Measurements from ENCODE around the gene DEPDC4.
"Not testable (repeated sequence)": the region's sequence is repeated elsewhere in the genome, so short reads cannot be mapped to it uniquely, and the experiment has no call there.

Gene DEPDC4

GRCh38 chr12:100266835-100267602 is at the start of gene DEPDC4, which contains the start of gene SCYL2:
Gene DEPDC4, minus strand, starts transcription at chr12:100267079. Its CDS starts 3 bp downstream, at chr12:100267076.
Gene SCYL2, plus strand, starts transcription at chr12:100267177. Its CDS starts 15,794 bp downstream, at chr12:100282971.
- H3K9me3 ChIP-seq = no peaks in the 10 kb centered on the region
- H3K36me3 ChIP-seq (replicated peaks) = no peaks in the 10 kb centered on the region
- peak; percentile 95 to 96 for DNase-seq (ENCODE audit: low spot score in 2 of 2)
- H3K4me3 ChIP-seq = peak within 1 kb of the TSS; percentile 73
- in situ Hi-C loops (cut with MboI; ENCODE audit: low sequenced_read_pairs) = no loop called here
- H3K27me3 ChIP-seq (ENCODE audit: low read depth) = no peaks in the 10 kb centered on the region
- peaks cover 32% of the 10 kb centered on the region for H3K4me1 ChIP-seq

DNA sequence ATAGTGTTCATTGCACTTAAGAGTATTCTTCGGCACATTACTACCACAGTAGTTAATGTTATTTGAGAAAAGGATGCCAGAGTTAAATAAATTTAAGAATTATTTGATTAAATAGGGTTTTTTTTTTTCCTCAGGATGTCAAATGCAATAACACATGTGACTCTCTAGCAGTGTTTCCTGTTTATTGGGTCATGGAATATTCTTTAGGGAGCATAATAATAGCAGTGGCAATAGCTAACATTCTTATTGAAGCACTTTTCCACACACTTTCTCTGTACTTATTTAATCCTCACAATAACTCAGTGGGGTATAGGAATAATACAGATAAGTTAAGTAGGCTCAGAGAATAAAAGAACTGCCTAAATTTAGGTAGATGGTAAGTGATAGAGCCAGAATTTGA is 44.4 kb upstream of the DEPDC4 start:
- H3K9me3 ChIP-seq = no peaks in the 10 kb centered on the region
- in situ Hi-C loops (cut with MboI; ENCODE audit: low sequenced_read_pairs) = no loop called here
- no peak for DNase-seq (ENCODE audit: low spot score in 2 of 2)
- H3K4me1 ChIP-seq = no peaks in the 10 kb centered on the region; the same call in 1 of the 2 replicates
- H3K27me3 ChIP-seq (ENCODE audit: low read depth) = no peaks in the 10 kb centered on the region
- H3K36me3 ChIP-seq (replicated peaks) = peaks cover 31% of the 10 kb centered on the region
- no peak overlapping the region for H3K4me3 ChIP-seq

GRCh38 chr12:100308138-100308537 is 41.3 kb upstream of the DEPDC4 start:
- H3K36me3 ChIP-seq (replicated peaks) = peaks cover 18% of the 10 kb centered on the region
- H3K4me1 ChIP-seq; DNase-seq (ENCODE audit: low spot score in 2 of 2); H3K27me3 ChIP-seq (ENCODE audit: low read depth); H3K9me3 ChIP-seq; in situ Hi-C loops (cut with MboI; ENCODE audit: low sequenced_read_pairs); H3K4me3 ChIP-seq: not testable (repeated sequence)

GRCh38 chr12:100304334-100304733 is 37.5 kb upstream of the DEPDC4 start:
- H3K4me1 ChIP-seq; DNase-seq (ENCODE audit: low spot score in 2 of 2); H3K27me3 ChIP-seq (ENCODE audit: low read depth); H3K36me3 ChIP-seq (replicated peaks); H3K9me3 ChIP-seq; in situ Hi-C loops (cut with MboI; ENCODE audit: low sequenced_read_pairs); H3K4me3 ChIP-seq: not testable (repeated sequence)

GRCh38 chr12:100303831-100304230 is 37.0 kb upstream of the DEPDC4 start:
- in situ Hi-C loops (cut with MboI; ENCODE audit: low sequenced_read_pairs) = no loop called here
- Histone ChIP-seq H3K36me3 (replicated peaks) (peaks cover 9% of the 10 kb centered on the region), H3K27me3 (ENCODE audit: low read depth) (no peaks in the 10 kb centered on the region), H3K9me3 (peaks cover 3% of the 10 kb centered on the region), H3K4me1 (no peaks in the 10 kb centered on the region), H3K4me3 (no peak overlapping the region)
- DNase-seq (ENCODE audit: low spot score in 2 of 2) = no peak

DNA sequence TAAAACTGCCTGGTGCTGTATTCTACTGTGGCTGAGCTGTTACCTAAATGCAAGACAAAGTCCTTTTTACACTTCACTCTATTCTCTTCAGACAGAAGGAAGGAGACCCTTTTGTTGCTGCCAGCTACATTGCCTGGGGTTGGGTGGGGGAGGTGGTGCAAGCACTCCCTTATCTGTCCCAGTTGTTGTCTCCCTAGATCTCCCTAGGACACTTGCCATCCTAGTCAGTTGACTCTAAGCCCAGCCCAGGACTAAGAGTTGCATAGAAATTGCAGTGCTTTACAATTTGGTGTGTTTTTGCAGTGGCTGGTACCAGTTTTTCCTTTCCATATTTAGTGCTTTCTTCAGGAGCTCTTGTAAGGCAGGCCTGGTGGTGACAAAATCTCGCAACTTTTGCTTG is 35.2 kb upstream of the DEPDC4 start:
- peaks cover 3% of the 10 kb centered on the region for H3K9me3 ChIP-seq
- H3K4me1 ChIP-seq = no peaks in the 10 kb centered on the region
- H3K27me3 ChIP-seq (ENCODE audit: low read depth) = no peaks in the 10 kb centered on the region
- no peak for DNase-seq (ENCODE audit: low spot score in 2 of 2)
- in situ Hi-C loops (cut with MboI; ENCODE audit: low sequenced_read_pairs) = no loop called here
- H3K4me3 ChIP-seq = no peak overlapping the region
- H3K36me3 ChIP-seq (replicated peaks) = peaks cover 20% of the 10 kb centered on the region

DNA sequence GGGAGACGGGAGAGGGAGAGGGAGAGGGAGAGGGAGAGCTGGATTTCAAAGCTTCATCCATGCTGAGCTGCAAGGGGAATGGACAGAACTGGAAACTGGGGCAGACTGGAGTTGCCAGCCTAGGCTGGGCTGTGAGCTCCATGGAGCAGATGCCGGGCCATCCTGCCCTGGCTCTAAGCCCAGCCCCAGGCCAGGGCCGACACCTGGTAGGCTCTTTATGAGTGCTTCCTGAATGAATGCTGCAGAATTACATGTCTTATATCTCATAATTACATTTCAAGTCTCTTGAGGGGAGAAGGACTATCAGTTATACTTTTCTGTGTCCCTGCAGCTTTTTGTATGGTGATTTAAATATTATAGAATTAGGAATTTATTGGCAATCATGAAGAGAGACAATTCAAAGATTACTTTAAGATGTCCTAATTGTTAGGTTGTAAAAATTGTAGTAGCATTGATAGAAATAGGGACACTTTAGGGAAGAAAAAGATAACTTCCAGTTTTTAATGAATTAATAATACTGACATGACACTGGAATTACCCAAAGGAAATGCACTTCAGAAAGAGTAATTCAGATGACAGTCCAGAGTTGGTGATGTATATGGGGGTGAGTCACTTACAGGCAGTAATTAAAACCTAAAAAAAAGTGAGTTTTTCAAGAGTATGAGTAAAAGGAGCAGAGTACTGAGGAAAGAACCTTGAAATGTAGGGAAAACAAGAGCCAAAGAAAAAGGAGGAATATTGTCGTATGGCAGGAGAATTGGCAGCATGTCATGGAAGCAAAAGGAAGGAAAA is 29.1 kb upstream of the DEPDC4 start:
- Histone ChIP-seq H3K36me3 (replicated peaks) (peaks cover 16% of the 10 kb centered on the region), H3K4me1 (no peaks in the 10 kb centered on the region), H3K4me3 (no peak overlapping the region), H3K9me3 (no peaks in the 10 kb centered on the region), H3K27me3 (ENCODE audit: low read depth) (no peaks in the 10 kb centered on the region)
- DNase-seq (ENCODE audit: low spot score in 2 of 2) = no peak
- in situ Hi-C loops (cut with MboI; ENCODE audit: low sequenced_read_pairs) = no loop called here

- DNase-seq (ENCODE audit: low spot score in 2 of 2); H3K27me3 ChIP-seq (ENCODE audit: low read depth); H3K4me1 ChIP-seq; in situ Hi-C loops (cut with MboI; ENCODE audit: low sequenced_read_pairs); H3K4me3 ChIP-seq; H3K9me3 ChIP-seq: not testable (repeated sequence)
- H3K36me3 ChIP-seq (replicated peaks) = peaks cover 12% of the 10 kb centered on the region
Measured at GRCh38 chr12:100294366-100294765, 27.5 kb upstream of the DEPDC4 start.

DNA sequence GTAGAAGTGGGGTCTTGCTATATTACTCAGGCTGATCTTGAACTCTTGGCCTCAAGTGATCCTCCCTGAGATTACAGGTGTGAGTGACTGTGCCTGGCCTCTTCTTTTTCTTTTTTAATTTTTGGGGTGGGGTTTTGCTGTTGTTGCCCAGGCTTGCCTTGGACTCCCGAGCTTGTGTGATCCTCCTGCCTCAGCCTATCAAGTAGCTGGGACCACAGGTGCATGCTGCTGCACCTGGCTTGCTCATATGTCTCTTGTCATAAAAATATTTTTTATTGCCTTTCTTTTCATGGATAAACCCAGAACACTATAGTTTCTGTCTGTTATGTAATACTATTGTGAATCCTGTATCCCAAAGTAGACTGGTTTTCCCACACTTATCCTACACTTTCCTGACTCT is 26.1 kb upstream of the DEPDC4 start:
- no peaks in the 10 kb centered on the region for H3K9me3 ChIP-seq
- H3K36me3 ChIP-seq (replicated peaks) = peaks cover 2% of the 10 kb centered on the region
- H3K27me3 ChIP-seq (ENCODE audit: low read depth) = no peaks in the 10 kb centered on the region
- H3K4me1 ChIP-seq = no peaks in the 10 kb centered on the region
- no peak for DNase-seq (ENCODE audit: low spot score in 2 of 2)
- in situ Hi-C loops (cut with MboI; ENCODE audit: low sequenced_read_pairs) = no loop called here
- no peak overlapping the region for H3K4me3 ChIP-seq

DNA sequence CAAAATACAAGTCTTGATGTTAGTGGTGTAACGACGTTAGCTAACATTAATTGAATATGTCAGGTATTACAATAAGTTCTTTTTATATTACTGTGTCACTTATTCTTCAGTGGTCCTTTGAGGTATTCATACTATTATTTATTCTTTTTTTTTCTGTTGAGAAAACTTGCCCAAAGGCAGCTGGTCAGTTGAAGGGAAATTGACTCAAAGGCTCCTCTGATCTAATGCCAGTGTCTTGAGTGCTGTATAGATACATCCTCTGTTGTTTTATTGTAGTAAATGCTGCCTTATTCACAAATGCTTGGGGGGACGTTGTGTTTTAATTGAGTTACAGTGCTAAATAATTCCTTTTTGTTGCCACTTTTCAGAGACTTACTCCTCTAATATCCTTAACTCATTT is 23.1 kb upstream of the DEPDC4 start:
- in situ Hi-C loops (cut with MboI; ENCODE audit: low sequenced_read_pairs) = no loop called here
- no peaks in the 10 kb centered on the region for H3K9me3 ChIP-seq
- DNase-seq (ENCODE audit: low spot score in 2 of 2) = no peak
- no peaks in the 10 kb centered on the region; the same call in 1 of the 2 replicates for H3K36me3 ChIP-seq (replicated peaks)
- H3K27me3 ChIP-seq (ENCODE audit: low read depth) = no peaks in the 10 kb centered on the region
- no peaks in the 10 kb centered on the region for H3K4me1 ChIP-seq
- H3K4me3 ChIP-seq = no peak overlapping the region

DNA sequence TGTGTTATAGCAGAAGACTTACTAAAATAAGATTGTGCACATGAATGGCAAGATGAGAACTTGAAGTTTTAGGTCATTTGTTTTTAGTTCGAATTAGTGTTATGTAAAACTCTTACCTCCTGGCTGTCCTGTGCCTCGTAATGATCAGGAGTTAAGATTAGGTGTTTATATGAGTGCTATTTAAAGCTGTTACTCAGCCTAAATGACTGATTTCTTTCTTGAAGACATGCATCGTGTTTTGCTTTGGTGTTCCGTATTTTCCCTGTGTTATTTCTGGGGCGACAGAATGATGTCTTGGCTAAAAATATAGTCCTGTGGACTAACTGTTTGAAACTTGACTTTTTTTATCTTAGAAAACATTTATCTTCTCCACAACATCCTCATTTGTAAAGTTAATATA is 22.2 kb upstream of the DEPDC4 start:
- in situ Hi-C loops (cut with MboI; ENCODE audit: low sequenced_read_pairs) = no loop called here
- H3K4me3 ChIP-seq = no peak overlapping the region
- H3K4me1 ChIP-seq = no peaks in the 10 kb centered on the region
- no peaks in the 10 kb centered on the region for H3K27me3 ChIP-seq (ENCODE audit: low read depth)
- H3K9me3 ChIP-seq = no peaks in the 10 kb centered on the region
- DNase-seq (ENCODE audit: low spot score in 2 of 2) = no peak
- H3K36me3 ChIP-seq (replicated peaks) = peaks cover 2% of the 10 kb centered on the region; the same call in 1 of the 2 replicates

GRCh38 chr12:100284556-100284955 is 17.7 kb upstream of the DEPDC4 start:
- H3K36me3 ChIP-seq (replicated peaks); H3K4me1 ChIP-seq; H3K4me3 ChIP-seq; H3K9me3 ChIP-seq; DNase-seq (ENCODE audit: low spot score in 2 of 2); H3K27me3 ChIP-seq (ENCODE audit: low read depth); in situ Hi-C loops (cut with MboI; ENCODE audit: low sequenced_read_pairs): not testable (repeated sequence)

DNA sequence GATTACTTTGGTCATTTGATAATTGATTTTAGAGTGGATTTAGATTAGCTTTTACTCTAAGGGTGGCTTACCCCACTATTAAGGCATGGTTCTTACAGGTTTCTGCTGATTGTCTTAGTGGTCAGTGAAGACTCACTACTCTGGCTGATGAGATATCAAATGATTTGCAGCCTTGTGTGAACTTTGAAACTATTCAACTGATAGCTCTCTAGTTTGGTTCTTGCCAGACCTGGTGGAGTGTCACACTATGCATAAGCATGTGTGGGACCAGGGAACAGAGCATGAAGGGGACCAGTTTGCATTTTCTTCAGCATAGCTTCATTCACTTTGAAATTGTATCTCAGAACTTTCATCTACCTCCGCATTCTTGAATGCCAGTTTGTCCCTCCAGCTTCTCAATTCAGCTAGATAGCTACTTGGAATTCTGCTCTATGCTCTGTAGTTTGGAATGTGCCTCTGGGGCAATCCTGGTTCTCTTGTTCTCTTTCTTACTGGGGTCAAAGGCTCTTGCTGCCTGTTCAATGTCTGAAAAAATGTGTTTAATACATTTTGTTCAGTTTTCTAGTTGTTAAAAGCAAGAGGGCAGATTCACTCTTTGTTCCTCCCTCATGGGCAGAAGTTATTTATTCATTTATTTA is 12.8 kb upstream of the DEPDC4 start:
- peaks cover 12% of the 10 kb centered on the region for H3K4me1 ChIP-seq
- peak; percentile 55 to 72 for DNase-seq (ENCODE audit: low spot score in 2 of 2)

DNA sequence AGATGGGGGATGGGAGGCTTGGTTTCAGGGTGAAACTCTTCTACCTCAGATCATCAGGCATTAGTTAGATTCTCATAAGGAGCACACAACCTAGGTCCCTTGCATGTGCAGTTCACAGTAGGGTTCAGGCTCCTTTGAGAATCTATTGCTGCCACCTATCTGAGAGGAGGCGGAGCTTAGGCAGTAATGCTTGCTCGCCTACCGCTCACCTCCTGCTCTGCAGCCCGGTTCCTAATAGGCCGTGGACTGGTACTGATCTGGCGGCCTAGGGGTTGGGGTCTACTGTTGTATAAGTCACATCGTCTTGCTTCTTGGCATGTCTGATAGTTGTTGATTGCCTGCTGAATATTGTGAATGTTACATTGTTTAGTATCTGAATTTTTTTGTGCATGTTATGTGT is 12.3 kb upstream of the DEPDC4 start:
- no peaks in the 10 kb centered on the region for H3K9me3 ChIP-seq
- no peak for DNase-seq (ENCODE audit: low spot score in 2 of 2)

More for the DNA sequence above, 12.8 kb upstream of the DEPDC4 start:
- Histone ChIP-seq H3K9me3 (no peaks in the 10 kb centered on the region), H3K27me3 (ENCODE audit: low read depth) (no peaks in the 10 kb centered on the region), H3K4me3 (no peak overlapping the region), H3K36me3 (replicated peaks) (peaks cover 3% of the 10 kb centered on the region; the same call in 1 of the 2 replicates)
- in situ Hi-C loops (cut with MboI; ENCODE audit: low sequenced_read_pairs) = no loop called here

More for the DNA sequence above, 12.3 kb upstream of the DEPDC4 start:
- H3K4me3 ChIP-seq = no peak overlapping the region
- H3K36me3 ChIP-seq (replicated peaks) = peaks cover 2% of the 10 kb centered on the region; the same call in 1 of the 2 replicates
- in situ Hi-C loops (cut with MboI; ENCODE audit: low sequenced_read_pairs) = no loop called here
- H3K27me3 ChIP-seq (ENCODE audit: low read depth) = no peaks in the 10 kb centered on the region
- peaks cover 12% of the 10 kb centered on the region for H3K4me1 ChIP-seq
